ENCODE results near the gene QRICH2.

The QRICH2 gene

DNA sequence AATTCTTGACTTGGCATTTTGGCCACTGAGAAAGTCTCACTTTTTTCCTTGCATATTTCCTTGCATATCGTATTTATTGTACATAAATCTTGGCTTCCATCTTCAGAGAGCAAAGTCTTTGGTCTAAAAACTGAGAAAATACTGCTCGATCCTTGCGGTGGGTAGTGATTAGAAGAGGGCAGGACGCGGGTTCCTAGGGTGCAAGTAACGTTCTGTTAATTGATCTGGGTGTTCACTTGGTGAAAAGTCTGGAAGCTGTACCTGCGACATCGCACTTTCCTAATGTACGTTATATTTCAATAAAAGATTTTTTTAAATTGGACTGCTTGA is 43.7 kb downstream of the QRICH2 start:
- H3K79me2 ChIP-seq (ENCODE audit: control insufficient read depth, insufficient read depth, low read length) = peaks cover 9% of the 10 kb centered on the region
- H3K4ac ChIP-seq (ENCODE audit: low read depth, low read length) = no peak overlapping the region
- no peaks in the 10 kb centered on the region for H3K36me3 ChIP-seq (ENCODE audit: control insufficient read depth, insufficient read depth, low read length)
- H4K8ac ChIP-seq (ENCODE audit: low read depth, low read length) = no peak overlapping the region
- H3K23ac ChIP-seq (ENCODE audit: low read length) = no peak overlapping the region
- no peak overlapping the region for H2AK5ac ChIP-seq (ENCODE audit: low read length)
- peak overlapping the region; percentile 70 for H3K56ac ChIP-seq (ENCODE audit: low read length)
- no peak overlapping the region for H3K4me3 ChIP-seq (ENCODE audit: low read length)
- H3K18ac ChIP-seq (ENCODE audit: low read length) = no peak overlapping the region
- no peak overlapping the region for H3K27ac ChIP-seq (ENCODE audit: low read depth, low read length)
- H2BK5ac ChIP-seq (ENCODE audit: low read length) = no peak overlapping the region
- H3K79me1 ChIP-seq (ENCODE audit: low read length) = peaks cover 7% of the 10 kb centered on the region
- peak overlapping the region; percentile 45 for H3K9ac ChIP-seq (ENCODE audit: low read length)
- no peak overlapping the region for H2BK15ac ChIP-seq (replicated peaks; ENCODE audit: low read depth)
- H2BK120ac ChIP-seq (ENCODE audit: low read depth, low read length) = no peak overlapping the region
- WGBS (ENCODE audit: extremely low coverage, insufficient coverage, low lambda C conversion rate) = no CpG with 5 or more reads among the region's 9 CpGs
- peak overlapping the region; percentile 71 for H4K5ac ChIP-seq (ENCODE audit: low read length)
- peaks cover 9% of the 10 kb centered on the region for H3K4me1 ChIP-seq (ENCODE audit: control insufficient read depth, low read depth, low read length)
- H3K4me2 ChIP-seq (ENCODE audit: low read length) = no peak overlapping the region
- DNase-seq = no peak
- H3K27me3 ChIP-seq (ENCODE audit: insufficient read depth, low read length, poor library complexity) = no peaks in the 10 kb centered on the region

DNA sequence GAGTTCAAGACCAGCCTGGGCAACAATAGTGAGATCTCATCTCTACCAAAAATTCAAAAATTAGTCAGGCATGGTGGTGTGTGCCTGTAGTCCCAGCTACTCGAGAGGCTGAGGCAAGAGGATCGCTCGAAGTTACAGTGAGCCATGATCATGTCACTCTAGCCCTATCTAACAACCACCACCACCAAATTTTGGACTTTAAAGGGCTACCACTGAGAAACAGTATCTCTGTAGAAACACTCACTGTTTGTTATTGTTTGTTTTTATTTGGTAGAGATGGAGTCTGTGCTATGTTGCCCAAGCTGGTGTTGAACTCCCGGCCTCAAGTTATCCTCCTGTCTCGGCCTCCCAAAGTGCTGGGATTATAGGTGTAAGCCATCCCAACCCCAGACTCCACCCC is 44.2 kb downstream of the QRICH2 start:
- H3K79me2 ChIP-seq (ENCODE audit: control insufficient read depth, insufficient read depth, low read length) = peaks cover 9% of the 10 kb centered on the region
- no peak for DNase-seq
- no CpG with 5 or more reads among the region's 5 CpGs for WGBS (ENCODE audit: extremely low coverage, insufficient coverage, low lambda C conversion rate)
- no peaks in the 10 kb centered on the region for H3K36me3 ChIP-seq (ENCODE audit: control insufficient read depth, insufficient read depth, low read length)
- H3K23ac ChIP-seq (ENCODE audit: low read length) = no peak overlapping the region
- H4K5ac ChIP-seq (ENCODE audit: low read length) = no peak overlapping the region
- no peak overlapping the region for H2AK5ac ChIP-seq (ENCODE audit: low read length)
- H2BK120ac ChIP-seq (ENCODE audit: low read depth, low read length) = no peak overlapping the region
- no peak overlapping the region for H3K9ac ChIP-seq (ENCODE audit: low read length)
- no peaks in the 10 kb centered on the region for H3K27me3 ChIP-seq (ENCODE audit: insufficient read depth, low read length, poor library complexity)
- no peak overlapping the region for H4K8ac ChIP-seq (ENCODE audit: low read depth, low read length)
- H3K4ac ChIP-seq (ENCODE audit: low read depth, low read length) = no peak overlapping the region
- H3K27ac ChIP-seq (ENCODE audit: low read depth, low read length) = no peak overlapping the region
- H2BK5ac ChIP-seq (ENCODE audit: low read length) = no peak overlapping the region
- no peak overlapping the region for H3K56ac ChIP-seq (ENCODE audit: low read length)
- peaks cover 9% of the 10 kb centered on the region for H3K4me1 ChIP-seq (ENCODE audit: control insufficient read depth, low read depth, low read length)
- no peak overlapping the region for H3K4me2 ChIP-seq (ENCODE audit: low read length)
- no peak overlapping the region for H3K18ac ChIP-seq (ENCODE audit: low read length)
- no peak overlapping the region for H3K4me3 ChIP-seq (ENCODE audit: low read length)
- H3K79me1 ChIP-seq (ENCODE audit: low read length) = peaks cover 4% of the 10 kb centered on the region
- H2BK15ac ChIP-seq (replicated peaks; ENCODE audit: low read depth) = no peak overlapping the region

DNA sequence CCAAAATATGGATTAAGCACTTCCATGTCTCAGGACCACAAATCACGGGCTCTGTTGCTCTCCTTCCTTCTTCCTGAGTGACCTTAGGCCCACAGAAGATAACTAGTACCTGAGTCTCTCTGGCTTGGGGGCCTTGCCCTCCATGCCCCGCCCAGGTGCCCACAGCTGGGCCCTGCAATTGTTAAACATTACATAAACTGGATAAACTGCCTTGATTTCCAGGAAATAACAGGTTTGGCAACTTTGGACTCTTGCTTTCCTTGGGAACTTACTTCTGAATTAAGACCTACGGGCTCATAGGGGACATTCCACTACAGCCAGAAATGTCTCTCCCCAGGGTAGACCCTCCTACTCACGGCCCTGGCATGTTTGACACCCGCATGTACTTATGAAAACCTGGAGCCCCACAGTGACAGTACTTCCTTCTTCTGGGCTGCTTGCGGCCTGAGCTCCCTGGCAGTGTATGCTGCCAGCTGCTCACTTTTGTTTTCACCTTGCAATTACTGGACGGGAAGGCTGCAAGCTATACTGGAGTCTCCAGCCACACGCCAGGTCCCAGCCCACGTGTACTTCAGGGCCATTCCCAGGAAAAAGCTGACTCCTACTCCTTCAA is 45.2 kb downstream of the QRICH2 start:
- Histone ChIP-seq H3K23ac (ENCODE audit: low read length) (no peak overlapping the region), H2BK15ac (replicated peaks; ENCODE audit: low read depth) (no peak overlapping the region), H3K4me3 (ENCODE audit: low read length) (no peak overlapping the region), H3K36me3 (ENCODE audit: control insufficient read depth, insufficient read depth, low read length) (no peaks in the 10 kb centered on the region), H4K5ac (ENCODE audit: low read length) (no peak overlapping the region), H3K79me1 (ENCODE audit: low read length) (peaks cover 3% of the 10 kb centered on the region), H3K79me2 (ENCODE audit: control insufficient read depth, insufficient read depth, low read length) (peaks cover 7% of the 10 kb centered on the region), H3K4ac (ENCODE audit: low read depth, low read length) (no peak overlapping the region), H2BK5ac (ENCODE audit: low read length) (no peak overlapping the region), H3K27me3 (ENCODE audit: insufficient read depth, low read length, poor library complexity) (no peaks in the 10 kb centered on the region), H3K18ac (ENCODE audit: low read length) (no peak overlapping the region), H2AK5ac (ENCODE audit: low read length) (no peak overlapping the region), H3K27ac (ENCODE audit: low read depth, low read length) (no peak overlapping the region), H3K4me1 (ENCODE audit: control insufficient read depth, low read depth, low read length) (peaks cover 6% of the 10 kb centered on the region), H3K9ac (ENCODE audit: low read length) (no peak overlapping the region), H2BK120ac (ENCODE audit: low read depth, low read length) (no peak overlapping the region), H3K4me2 (ENCODE audit: low read length) (no peak overlapping the region), H4K8ac (ENCODE audit: low read depth, low read length) (no peak overlapping the region), H3K56ac (ENCODE audit: low read length) (peak overlapping the region; percentile 42)
- WGBS (ENCODE audit: extremely low coverage, insufficient coverage, low lambda C conversion rate) = no CpG with 5 or more reads among the region's 9 CpGs
- DNase-seq = no peak

DNA sequence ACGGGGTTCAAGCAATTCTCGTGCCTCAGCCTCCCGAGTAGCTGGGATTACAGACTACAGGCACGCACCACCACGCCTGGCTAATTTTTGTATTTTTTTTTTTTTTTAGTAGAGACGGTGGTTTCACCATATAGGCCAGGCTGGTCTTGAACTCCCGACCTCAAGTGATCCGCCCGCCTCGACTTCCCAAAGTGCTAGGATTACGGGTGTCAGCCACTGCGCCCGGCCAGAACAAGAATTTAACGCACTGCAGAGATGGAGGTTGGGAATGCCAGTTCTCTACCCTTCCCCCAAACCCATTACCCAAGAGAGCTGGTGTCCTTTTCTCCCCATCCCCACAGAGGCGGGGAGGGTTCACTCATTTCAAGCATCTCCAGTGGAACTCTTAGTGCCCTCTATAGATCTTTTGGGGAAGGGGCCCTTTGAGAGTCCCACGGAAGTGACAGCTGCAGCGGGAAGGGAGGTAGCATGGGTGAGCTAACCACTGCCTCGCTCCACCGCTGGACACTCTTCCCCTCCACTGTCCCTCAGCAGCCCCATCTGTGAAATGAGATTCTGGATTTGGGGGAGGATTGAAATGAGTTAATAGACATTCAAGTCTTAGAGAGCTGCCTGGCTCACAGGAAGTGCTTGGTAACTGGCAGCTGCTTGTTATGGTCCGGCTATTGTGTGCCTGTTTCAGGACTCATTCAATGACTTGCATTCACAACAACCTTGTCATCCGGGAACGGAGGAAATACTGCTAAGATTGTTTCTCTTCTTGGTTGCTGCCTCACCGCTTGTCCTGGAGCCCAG is 46.5 kb downstream of the QRICH2 start:
- H3K4me3 ChIP-seq (ENCODE audit: low read length) = no peak overlapping the region

DNA sequence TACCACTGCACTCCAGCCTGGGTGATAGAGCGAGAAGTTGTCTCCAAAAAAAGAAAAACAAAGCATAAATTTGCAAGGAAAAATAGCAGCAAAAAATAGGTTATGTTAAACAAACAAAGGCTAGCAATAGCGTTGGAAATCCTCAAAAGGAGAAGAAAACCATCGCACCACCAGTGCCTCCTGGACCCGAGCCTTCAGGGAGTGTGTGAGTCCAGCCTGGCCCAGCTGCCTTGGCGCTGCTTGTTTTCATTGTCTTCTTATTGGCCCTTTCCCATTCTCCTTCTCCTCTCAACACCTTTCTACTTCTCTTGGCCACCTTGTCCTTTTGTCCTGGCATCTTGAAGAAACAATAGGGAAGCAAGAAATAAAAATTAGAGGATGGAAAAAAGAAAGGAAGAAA is 47.4 kb downstream of the QRICH2 start:
- H3K56ac ChIP-seq (ENCODE audit: low read length) = no peak overlapping the region
- H2BK120ac ChIP-seq (ENCODE audit: low read depth, low read length) = no peak overlapping the region
- H3K4me3 ChIP-seq (ENCODE audit: low read length) = no peak overlapping the region
- no peak overlapping the region for H4K8ac ChIP-seq (ENCODE audit: low read depth, low read length)
- H3K9ac ChIP-seq (ENCODE audit: low read length) = no peak overlapping the region
- no peak overlapping the region for H2BK15ac ChIP-seq (replicated peaks; ENCODE audit: low read depth)
- H3K23ac ChIP-seq (ENCODE audit: low read length) = no peak overlapping the region
- H3K79me2 ChIP-seq (ENCODE audit: control insufficient read depth, insufficient read depth, low read length) = peaks cover under 1% of the 10 kb centered on the region
- no peak overlapping the region for H3K27ac ChIP-seq (ENCODE audit: low read depth, low read length)
- no CpG with 5 or more reads among the region's 5 CpGs for WGBS (ENCODE audit: extremely low coverage, insufficient coverage, low lambda C conversion rate)
- peaks cover 2% of the 10 kb centered on the region for H3K4me1 ChIP-seq (ENCODE audit: control insufficient read depth, low read depth, low read length)
- no peaks in the 10 kb centered on the region for H3K36me3 ChIP-seq (ENCODE audit: control insufficient read depth, insufficient read depth, low read length)
- no peak overlapping the region for H3K4me2 ChIP-seq (ENCODE audit: low read length)
- no peak overlapping the region for H3K4ac ChIP-seq (ENCODE audit: low read depth, low read length)
- H4K5ac ChIP-seq (ENCODE audit: low read length) = no peak overlapping the region
- no peaks in the 10 kb centered on the region for H3K79me1 ChIP-seq (ENCODE audit: low read length)
- H2BK5ac ChIP-seq (ENCODE audit: low read length) = no peak overlapping the region
- no peaks in the 10 kb centered on the region for H3K27me3 ChIP-seq (ENCODE audit: insufficient read depth, low read length, poor library complexity)
- no peak overlapping the region for H3K18ac ChIP-seq (ENCODE audit: low read length)
- DNase-seq = no peak
- H2AK5ac ChIP-seq (ENCODE audit: low read length) = no peak overlapping the region

More for the DNA sequence above, 46.5 kb downstream of the QRICH2 start:
- Histone ChIP-seq H3K18ac (ENCODE audit: low read length) (no peak overlapping the region), H2BK15ac (replicated peaks; ENCODE audit: low read depth) (no peak overlapping the region), H3K79me1 (ENCODE audit: low read length) (peaks cover 2% of the 10 kb centered on the region), H3K9ac (ENCODE audit: low read length) (no peak overlapping the region), H3K4me2 (ENCODE audit: low read length) (no peak overlapping the region), H3K79me2 (ENCODE audit: control insufficient read depth, insufficient read depth, low read length) (peaks cover 4% of the 10 kb centered on the region), H3K56ac (ENCODE audit: low read length) (no peak overlapping the region), H3K27ac (ENCODE audit: low read depth, low read length) (no peak overlapping the region), H3K4ac (ENCODE audit: low read depth, low read length) (no peak overlapping the region), H2BK5ac (ENCODE audit: low read length) (no peak overlapping the region), H2AK5ac (ENCODE audit: low read length) (no peak overlapping the region), H2BK120ac (ENCODE audit: low read depth, low read length) (no peak overlapping the region), H3K4me1 (ENCODE audit: control insufficient read depth, low read depth, low read length) (peaks cover 2% of the 10 kb centered on the region), H3K23ac (ENCODE audit: low read length) (no peak overlapping the region), H3K36me3 (ENCODE audit: control insufficient read depth, insufficient read depth, low read length) (no peaks in the 10 kb centered on the region), H4K5ac (ENCODE audit: low read length) (no peak overlapping the region), H3K27me3 (ENCODE audit: insufficient read depth, low read length, poor library complexity) (no peaks in the 10 kb centered on the region), H4K8ac (ENCODE audit: low read depth, low read length) (no peak overlapping the region)
- no peak for DNase-seq
- no CpG with 5 or more reads among the region's 23 CpGs for WGBS (ENCODE audit: extremely low coverage, insufficient coverage, low lambda C conversion rate)

All from mesendoderm (in vitro differentiated cells).